HepG2 (cell line): ENCODE results near the gene MRPL28. TPM values are rescaled to one million over a fixed set of nuclear protein-coding genes. Genes with fewer than 3 reads are reported as not detected.

Experiments
- ARID2 ChIP-seq: sonication (generic); formaldehyde crosslinking; IDR thresholded peaks from 2 replicates; pipeline ENCODE4 v1.8.1; 2022; ENCODE audit warnings: mild to moderate bottlenecking, missing genetic modification reagents, borderline replicate concordance
- ARNTL ChIP-seq: sonication (generic); formaldehyde crosslinking; IDR thresholded peaks from 2 replicates; pipeline ENCODE4 v1.4.0; 2020; ENCODE audit warnings: mild to moderate bottlenecking, missing genetic modification reagents
- ASH2L ChIP-seq: fragments of 300-600, 200-600 bp; sonication (generic); IDR thresholded peaks from 2 replicates; pipeline ENCODE4 v1.7.0; 2017; ENCODE audit warnings: low read depth, mild to moderate bottlenecking, moderate library complexity, mixed read lengths, low read length; ENCODE audit not compliant: insufficient read length
- CBX5 ChIP-seq: sonication (generic); formaldehyde crosslinking; IDR thresholded peaks from 2 replicates; pipeline ENCODE4 v1.4.0; 2020; ENCODE audit warnings: missing genetic modification reagents, borderline replicate concordance
- CREB1 ChIP-seq, 2 experiments: fragments of 450-650 bp in 1 of 2; IDR thresholded peaks; 2 replicates each; pipeline ENCODE4 v1.6.1; 2016 to 2017; ENCODE audit warnings: control low read depth in 1 of 2, mild to moderate bottlenecking in 1 of 2, missing compliant biosample characterization in 1 of 2, missing genetic modification characterization in 1 of 2
- ERF ChIP-seq: IDR thresholded peaks from 2 replicates; pipeline ENCODE4 v1.6.1; 2018; ENCODE audit warnings: missing biosample characterization, missing genetic modification reagents
- GTF2F1 ChIP-seq: fragments of 150-350 bp; IDR thresholded peaks from 2 replicates; pipeline ENCODE4 v1.6.1; 2014; ENCODE audit warnings: low read length
- HNF1A ChIP-seq, 2 experiments: sonication (generic) in 1 of 2; formaldehyde crosslinking in 1 of 2; IDR thresholded peaks; 2 replicates each; pipeline versions ENCODE4 v1.4.0 to v1.6.1; 2016 to 2020; ENCODE audit warnings: borderline replicate concordance in 1 of 2, low read depth in 1 of 2, mild to moderate bottlenecking in 1 of 2, missing genetic modification reagents in 1 of 2
- KDM3A ChIP-seq: IDR thresholded peaks from 2 replicates; pipeline ENCODE4 v1.6.1; 2018; ENCODE audit warnings: low read depth, missing compliant biosample characterization
- NKX3-1 ChIP-seq: sonication (generic); formaldehyde crosslinking; IDR thresholded peaks from 2 replicates; pipeline ENCODE4 v1.5.0; 2020; ENCODE audit warnings: missing genetic modification reagents
- RFX3 ChIP-seq: IDR thresholded peaks from 2 replicates; pipeline ENCODE4 v1.6.1; 2016; ENCODE audit warnings: missing biosample characterization, missing genetic modification reagents
- RFXAP ChIP-seq: sonication (generic); formaldehyde crosslinking; IDR thresholded peaks from 2 replicates; pipeline ENCODE4 v1.4.0; 2020; ENCODE audit warnings: missing genetic modification reagents, borderline replicate concordance
- UBTF ChIP-seq: sonication (generic); formaldehyde crosslinking; IDR thresholded peaks from 2 replicates; pipeline ENCODE4 v1.4.0; 2020; ENCODE audit warnings: mild to moderate bottlenecking, missing genetic modification reagents
- ZBTB14 ChIP-seq: sonication (generic); formaldehyde crosslinking; IDR thresholded peaks from 2 replicates; pipeline ENCODE4 v1.4.0; 2020; ENCODE audit warnings: missing genetic modification reagents
- ZNF234 ChIP-seq: sonication (generic); formaldehyde crosslinking; conservative IDR thresholded peaks from 2 replicates; pipeline ENCODE4 v1.5.1; 2020; ENCODE audit warnings: mild to moderate bottlenecking, missing genetic modification reagents
- ZNF264 ChIP-seq: sonication (generic); formaldehyde crosslinking; IDR thresholded peaks from 2 replicates; pipeline ENCODE4 v1.4.0; 2020; ENCODE audit warnings: missing genetic modification reagents
- ZNF605 ChIP-seq: sonication (generic); formaldehyde crosslinking; IDR thresholded peaks from 2 replicates; pipeline ENCODE4 v1.8.0; 2022; ENCODE audit warnings: mild to moderate bottlenecking, missing genetic modification reagents
- ZNF619 ChIP-seq: sonication (generic); formaldehyde crosslinking; IDR thresholded peaks from 2 replicates; pipeline ENCODE4 v1.4.0; 2020; ENCODE audit warnings: mild to moderate bottlenecking, missing genetic modification reagents
- polyA plus RNA-seq, 8 experiments: library from polyadenylated mRNA; depleted of rRNA in 3 of 8; stranded (reverse) in 7 of 8; unstranded in 1 of 8; fragments of >200 nt; fragmentation: Illumina TruSeq in 4 of 8; extraction: Trizol in 4 of 8; gene quantifications; 2 replicates each; pipeline versions ENCODE4 v1.2.1 to v1.2.3, GENCODE V29; 2011 to 2016; ENCODE audit warnings: low read depth in 4 of 8, missing spikeins in 1 of 8, mixed read lengths in 1 of 8; ENCODE audit not compliant: insufficient read depth in 1 of 8
- total RNA-seq, 5 experiments: library from RNA; depleted of rRNA; stranded (reverse); fragments of >200 nt; fragmentation: Illumina TruSeq; extraction: Trizol; gene quantifications; 2 replicates each; pipeline ENCODE4 v1.2.3, GENCODE V29; 2016; ENCODE audit warnings: low read depth in 1 of 5
- TF ChIP-seq, protein P1 (sequence below): sonication (generic); formaldehyde crosslinking; IDR thresholded peaks from 2 replicates; pipeline ENCODE4 v1.5.1; 2020; ENCODE audit warnings: mild to moderate bottlenecking, missing genetic modification reagents

Gene MRPL28
- total and polyA plus RNA-seq, 2 of the 13 experiments (the other 11 are each of a cell fraction or from before 2014, with no cell fraction given), result 114 to 135 TPM

DNA sequence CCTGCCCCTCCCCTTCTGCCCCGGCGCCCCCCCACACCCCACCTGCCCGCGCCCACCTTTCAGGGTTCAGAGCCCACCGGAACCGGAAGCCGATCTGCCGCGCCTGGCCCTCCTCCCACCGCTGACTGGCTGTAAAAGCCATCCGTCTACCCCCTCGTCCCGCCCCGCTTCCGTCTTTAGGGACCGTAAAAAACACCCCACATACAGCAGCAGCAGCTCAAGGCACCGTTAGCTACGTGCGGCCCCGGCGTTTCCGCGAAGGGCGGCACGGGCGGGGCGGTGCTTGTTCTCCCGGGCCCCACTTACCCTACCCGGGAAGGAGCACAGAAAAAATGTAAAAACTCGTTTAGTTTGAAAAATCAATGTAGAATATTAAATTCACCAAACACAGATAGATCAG is at the start of gene MRPL28 (continued):
- TF ChIP-seq UBTF (CRISPR knock-in tag) (0 out of 2 replicates have a peak, but pooled peaks have one; percentile 30), HNF1A (IDR thresholded peaks at IDR 0.05; ENCODE audit: low read depth) (no peak), HNF1A (CRISPR knock-in tag; IDR thresholded peaks at IDR 0.05; ENCODE audit: borderline replicate concordance) (no peak), KDM3A (CRISPR knock-in tag) (no peak), RFX3 (CRISPR knock-in tag) (no peak), ARID2 (CRISPR knock-in tag) (no peak), ARNTL (no peak), CBX5 (CRISPR knock-in tag) (no peak), ZNF605 (no peak), ASH2L (no peak), ZNF619 (CRISPR knock-in tag) (no peak), ZNF234 (CRISPR knock-in tag) (no peak), ZBTB14 (CRISPR knock-in tag) (no peak), GTF2F1 (no peak), CREB1 (IDR thresholded peaks at IDR 0.05) (peak; percentile 53; the same call in 1 of the 2 replicates), CREB1 (CRISPR knock-in tag; IDR thresholded peaks at IDR 0.05) (no peak), ERF (CRISPR knock-in tag) (peak; percentile 35; the same call in 1 of the 2 replicates), NKX3-1 (no peak), ZNF264 (CRISPR knock-in tag) (no peak), RFXAP (CRISPR knock-in tag) (no peak)
- TF ChIP-seq, protein P1, sequence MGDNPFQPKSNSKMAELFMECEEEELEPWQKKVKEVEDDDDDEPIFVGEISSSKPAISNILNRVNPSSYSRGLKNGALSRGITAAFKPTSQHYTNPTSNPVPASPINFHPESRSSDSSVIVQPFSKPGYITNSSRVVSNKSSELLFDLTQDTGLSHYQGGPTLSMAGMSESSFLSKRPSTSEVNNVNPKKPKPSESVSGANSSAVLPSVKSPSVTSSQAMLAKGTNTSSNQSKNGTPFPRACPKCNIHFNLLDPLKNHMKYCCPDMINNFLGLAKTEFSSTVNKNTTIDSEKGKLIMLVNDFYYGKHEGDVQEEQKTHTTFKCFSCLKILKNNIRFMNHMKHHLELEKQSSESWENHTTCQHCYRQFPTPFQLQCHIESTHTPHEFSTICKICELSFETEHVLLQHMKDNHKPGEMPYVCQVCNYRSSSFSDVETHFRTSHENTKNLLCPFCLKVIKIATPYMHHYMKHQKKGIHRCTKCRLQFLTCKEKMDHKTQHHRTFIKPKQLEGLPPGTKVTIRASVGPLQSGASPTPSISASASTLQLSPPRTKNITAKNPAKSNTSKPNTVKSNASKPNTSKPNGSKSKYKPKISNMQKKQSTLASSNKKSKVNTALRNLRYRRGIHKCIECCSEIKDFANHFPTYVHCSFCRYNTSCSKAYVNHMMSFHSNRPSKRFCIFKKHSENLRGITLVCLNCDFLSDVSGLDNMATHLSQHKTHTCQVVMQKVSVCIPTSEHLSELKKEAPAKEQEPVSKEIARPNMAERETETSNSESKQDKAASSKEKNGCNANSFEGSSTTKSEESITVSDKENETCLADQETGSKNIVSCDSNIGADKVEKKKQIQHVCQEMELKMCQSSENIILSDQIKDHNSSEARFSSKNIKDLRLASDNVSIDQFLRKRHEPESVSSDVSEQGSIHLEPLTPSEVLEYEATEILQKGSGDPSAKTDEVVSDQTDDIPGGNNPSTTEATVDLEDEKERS (CRISPR knock-in tag), result no peak
